ENCODE measurements around the gene SLC7A8.

GRCh38 chr14:23089498-23090253 is 93.8 kb downstream of the SLC7A8 start:
- TF ChIP-seq, protein P1, sequence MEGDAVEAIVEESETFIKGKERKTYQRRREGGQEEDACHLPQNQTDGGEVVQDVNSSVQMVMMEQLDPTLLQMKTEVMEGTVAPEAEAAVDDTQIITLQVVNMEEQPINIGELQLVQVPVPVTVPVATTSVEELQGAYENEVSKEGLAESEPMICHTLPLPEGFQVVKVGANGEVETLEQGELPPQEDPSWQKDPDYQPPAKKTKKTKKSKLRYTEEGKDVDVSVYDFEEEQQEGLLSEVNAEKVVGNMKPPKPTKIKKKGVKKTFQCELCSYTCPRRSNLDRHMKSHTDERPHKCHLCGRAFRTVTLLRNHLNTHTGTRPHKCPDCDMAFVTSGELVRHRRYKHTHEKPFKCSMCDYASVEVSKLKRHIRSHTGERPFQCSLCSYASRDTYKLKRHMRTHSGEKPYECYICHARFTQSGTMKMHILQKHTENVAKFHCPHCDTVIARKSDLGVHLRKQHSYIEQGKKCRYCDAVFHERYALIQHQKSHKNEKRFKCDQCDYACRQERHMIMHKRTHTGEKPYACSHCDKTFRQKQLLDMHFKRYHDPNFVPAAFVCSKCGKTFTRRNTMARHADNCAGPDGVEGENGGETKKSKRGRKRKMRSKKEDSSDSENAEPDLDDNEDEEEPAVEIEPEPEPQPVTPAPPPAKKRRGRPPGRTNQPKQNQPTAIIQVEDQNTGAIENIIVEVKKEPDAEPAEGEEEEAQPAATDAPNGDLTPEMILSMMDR (conservative IDR thresholded peaks at IDR 0.05 in 1 of 2, IDR thresholded peaks at IDR 0.05 in 1 of 2; ENCODE audit: extremely low read depth in 1 of 2, insufficient read depth in 1 of 2, low read depth in 1 of 2, low read length in 2 of 2) = no peak
- TF ChIP-seq EZH2 (IDR thresholded peaks at IDR 0.05; ENCODE audit: borderline replicate concordance, low read length) = no peak
